ENCODE measurements around the gene SGTA.

GRCh38 chr19:2779121-2779740 lies 3.8 kb downstream of the SGTA start:
- TF ChIP-seq, protein P1, sequence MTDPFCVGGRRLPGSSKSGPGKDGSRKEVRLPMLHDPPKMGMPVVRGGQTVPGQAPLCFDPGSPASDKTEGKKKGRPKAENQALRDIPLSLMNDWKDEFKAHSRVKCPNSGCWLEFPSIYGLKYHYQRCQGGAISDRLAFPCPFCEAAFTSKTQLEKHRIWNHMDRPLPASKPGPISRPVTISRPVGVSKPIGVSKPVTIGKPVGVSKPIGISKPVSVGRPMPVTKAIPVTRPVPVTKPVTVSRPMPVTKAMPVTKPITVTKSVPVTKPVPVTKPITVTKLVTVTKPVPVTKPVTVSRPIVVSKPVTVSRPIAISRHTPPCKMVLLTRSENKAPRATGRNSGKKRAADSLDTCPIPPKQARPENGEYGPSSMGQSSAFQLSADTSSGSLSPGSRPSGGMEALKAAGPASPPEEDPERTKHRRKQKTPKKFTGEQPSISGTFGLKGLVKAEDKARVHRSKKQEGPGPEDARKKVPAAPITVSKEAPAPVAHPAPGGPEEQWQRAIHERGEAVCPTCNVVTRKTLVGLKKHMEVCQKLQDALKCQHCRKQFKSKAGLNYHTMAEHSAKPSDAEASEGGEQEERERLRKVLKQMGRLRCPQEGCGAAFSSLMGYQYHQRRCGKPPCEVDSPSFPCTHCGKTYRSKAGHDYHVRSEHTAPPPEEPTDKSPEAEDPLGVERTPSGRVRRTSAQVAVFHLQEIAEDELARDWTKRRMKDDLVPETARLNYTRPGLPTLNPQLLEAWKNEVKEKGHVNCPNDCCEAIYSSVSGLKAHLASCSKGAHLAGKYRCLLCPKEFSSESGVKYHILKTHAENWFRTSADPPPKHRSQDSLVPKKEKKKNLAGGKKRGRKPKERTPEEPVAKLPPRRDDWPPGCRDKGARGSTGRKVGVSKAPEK (CRISPR knock-in tag; IDR thresholded peaks at IDR 0.05; ENCODE audit: borderline replicate concordance): no peak
- no peak for TF ChIP-seq REST (IDR thresholded peaks at IDR 0.05; ENCODE audit: borderline replicate concordance in 1 of 2, low read depth in 1 of 2, low read length in 2 of 2)
- no peak for TF ChIP-seq MEF2D (CRISPR knock-in tag; IDR thresholded peaks at IDR 0.05)
- TF ChIP-seq, protein P2, sequence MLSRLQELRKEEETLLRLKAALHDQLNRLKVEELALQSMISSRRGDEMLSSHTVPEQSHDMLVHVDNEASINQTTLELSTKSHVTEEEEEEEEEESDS (CRISPR knock-in tag; IDR thresholded peaks at IDR 0.05; ENCODE audit: borderline replicate concordance): no peak
- TF ChIP-seq ARHGAP35 (CRISPR knock-in tag; IDR thresholded peaks at IDR 0.05; ENCODE audit: borderline replicate concordance): no peak

Measured in HepG2 (cell line).